GM23338 (cell line): ENCODE measurements around the gene MAP3K9. TPM values are rescaled to one million over a fixed set of nuclear protein-coding genes. Genes with fewer than 3 reads are reported as not detected.

Source experiments
- ATAC-seq: fragments of 200-7000 bp; cut with Tn5 transposase; 3 replicates; pipeline ENCODE4 v1.9.1; 2020
- DNase-seq: peaks from one replicate; pipeline ENCODE4 v3.0.0-alpha.2; 2015; ENCODE audit warnings: low spot score
- H2AFZ ChIP-seq: fragments of 200-600 bp; sonication (generic); 2 replicates; pipeline ENCODE4 v1.8.0; 2016; ENCODE audit warnings: antibody characterized with exemption, mild to moderate bottlenecking, moderate library complexity
- H3F3A ChIP-seq: fragments of 200-600 bp; sonication (generic); replicated peaks from 2 replicates; pipeline ENCODE4 v1.8.0; 2017; ENCODE audit warnings: antibody characterized with exemption, mixed run types, low read depth
- H3K27ac ChIP-seq: fragments of 200-600 bp; sonication (generic); 2 replicates; pipeline ENCODE4 v1.6.1; 2016; ENCODE audit warnings: low read depth
- H3K27me3 ChIP-seq: fragments of 200-600 bp; sonication (generic); 2 replicates; pipeline ENCODE4 v1.8.0; 2016; ENCODE audit warnings: mild to moderate bottlenecking, mixed run types, moderate library complexity; ENCODE audit not compliant: insufficient read depth
- H3K36me3 ChIP-seq: fragments of 200-600 bp; sonication (generic); 2 replicates; pipeline ENCODE4 v1.8.0; 2016; ENCODE audit warnings: mild to moderate bottlenecking; ENCODE audit not compliant: insufficient read depth
- H3K4me1 ChIP-seq: fragments of 200-600 bp; sonication (generic); 2 replicates; pipeline ENCODE4 v1.8.0; 2016; ENCODE audit warnings: mild to moderate bottlenecking, moderate library complexity; ENCODE audit not compliant: insufficient read depth
- H3K4me2 ChIP-seq: fragments of 200-600 bp; sonication (generic); 2 replicates; pipeline ENCODE4 v1.7.1; 2017; ENCODE audit warnings: mixed run types
- H3K4me3 ChIP-seq: fragments of 200-600 bp; sonication (generic); 2 replicates; pipeline ENCODE4 v1.6.1; 2016; ENCODE audit warnings: mixed run types
- H3K79me2 ChIP-seq: fragments of 200-600 bp; sonication (generic); replicated peaks from 2 replicates; pipeline ENCODE4 v1.8.0; 2017; ENCODE audit warnings: mild to moderate bottlenecking; ENCODE audit not compliant: insufficient read depth
- H3K9me2 ChIP-seq: fragments of 200-600 bp; sonication (generic); 2 replicates; pipeline ENCODE4 v1.8.0; 2017; ENCODE audit not compliant: insufficient read depth
- H4K20me1 ChIP-seq: fragments of 200-600 bp; sonication (generic); replicated peaks from 2 replicates; pipeline ENCODE4 v1.8.0; 2017; ENCODE audit warnings: mild to moderate bottlenecking; ENCODE audit not compliant: insufficient read depth
- H3K27ac Mint-ChIP-seq: 2 replicates; pipeline ENCODE4 v1.8.0; 2020; ENCODE audit warnings: inconsistent platforms, mild to moderate bottlenecking, moderate library complexity, mixed read lengths
- H3K27me3 Mint-ChIP-seq: 3 replicates; pipeline ENCODE4 v1.8.0; 2022; ENCODE audit warnings: low read depth, mild to moderate bottlenecking, moderate library complexity, mixed read lengths, inconsistent platforms; ENCODE audit not compliant: insufficient read depth, poor library complexity
- H3K36me3 Mint-ChIP-seq: 3 replicates; pipeline ENCODE4 v1.8.0; 2021; ENCODE audit warnings: low read depth, mild to moderate bottlenecking, inconsistent platforms, moderate library complexity, mixed read lengths
- H3K4me1 Mint-ChIP-seq: 3 replicates; pipeline ENCODE4 v1.8.0; 2020; ENCODE audit warnings: mild to moderate bottlenecking, inconsistent platforms, mixed read lengths
- H3K4me3 Mint-ChIP-seq: 3 replicates; pipeline ENCODE4 v1.8.0; 2021; ENCODE audit warnings: moderate library complexity, mild to moderate bottlenecking, inconsistent platforms, mixed read lengths
- H3K9me3 Mint-ChIP-seq: 3 replicates; pipeline ENCODE4 v1.8.0; 2020; ENCODE audit warnings: moderate library complexity, mild to moderate bottlenecking, inconsistent platforms, mixed read lengths
- CREB1 ChIP-seq: fragments of 250-450 bp; sonication (Bioruptor Pico); IDR thresholded peaks from 2 replicates; pipeline ENCODE4 v1.5.0; 2020; ENCODE audit warnings: low read depth, mild to moderate bottlenecking, moderate library complexity
- EZH2 ChIP-seq: fragments of 200-600 bp; sonication (generic); IDR thresholded peaks from one replicate; pipeline ENCODE4 v1.8.0; 2017; ENCODE audit warnings: antibody characterized with exemption, mild to moderate bottlenecking, low read depth; ENCODE audit not compliant: unreplicated experiment
- EZH2phosphoT487 ChIP-seq: fragments of 200-600 bp; sonication (generic); IDR thresholded peaks from one replicate; pipeline ENCODE4 v1.8.1; 2018; ENCODE audit warnings: antibody characterized with exemption; ENCODE audit not compliant: unreplicated experiment
- STAT1 ChIP-seq: IDR thresholded peaks from one replicate; pipeline ENCODE4 v1.6.1; 2016; ENCODE audit warnings: antibody characterized with exemption; ENCODE audit not compliant: unreplicated experiment
- ZNF114 ChIP-seq: fragments of 250-450 bp; sonication (Bioruptor Pico); IDR thresholded peaks from 2 replicates; pipeline ENCODE4 v1.5.0; 2020; ENCODE audit warnings: mild to moderate bottlenecking, moderate library complexity
- ZNF331 ChIP-seq: fragments of 250-450 bp; sonication (Bioruptor Pico); IDR thresholded peaks from 2 replicates; pipeline ENCODE4 v1.5.0; 2020; ENCODE audit warnings: low read depth, mild to moderate bottlenecking, moderate library complexity
- polyA plus RNA-seq: library from polyadenylated mRNA; unstranded; fragments of >200 nt; fragmentation: Nextera tagmentation; extraction: Ambion mirVana; gene quantifications from 2 replicates; pipeline ENCODE4 v1.2.1, GENCODE V29; 2016
- total RNA-seq: library from RNA; depleted of rRNA; stranded (reverse); fragments of >200 nt; shearing (Covaris generic); gene quantifications from 2 replicates; pipeline ENCODE4 v1.2.3, GENCODE V29; 2014
- TF ChIP-seq, protein P1 (sequence below): fragments of 250-450 bp; sonication (Bioruptor Pico); IDR thresholded peaks from 2 replicates; pipeline ENCODE4 v1.5.0; 2020; ENCODE audit warnings: mild to moderate bottlenecking, moderate library complexity
- TF ChIP-seq, protein P2 (sequence below): IDR thresholded peaks from one replicate; pipeline ENCODE4 v1.6.1; 2018; ENCODE audit warnings: antibody characterized with exemption; ENCODE audit not compliant: unreplicated experiment
- TF ChIP-seq, protein P3 (sequence below): IDR thresholded peaks from 2 replicates; pipeline ENCODE4 v1.6.1; 2016; ENCODE audit warnings: antibody characterized with exemption
- TF ChIP-seq, protein P4 (sequence below), 2 experiments: fragments of 200-600 bp in 1 of 2; sonication (generic) in 1 of 2; conservative IDR thresholded peaks; 2 replicates each; pipeline versions ENCODE4 v1.5.1 to v1.6.1; 2016 to 2017; ENCODE audit warnings: antibody characterized with exemption in 2 of 2, low read depth in 2 of 2, mild to moderate bottlenecking in 2 of 2, moderate library complexity in 1 of 2

The MAP3K9 gene
- total and polyA plus RNA-seq, 2 experiments from 2014 or later = 5.3 to 30.8 TPM

DNA sequence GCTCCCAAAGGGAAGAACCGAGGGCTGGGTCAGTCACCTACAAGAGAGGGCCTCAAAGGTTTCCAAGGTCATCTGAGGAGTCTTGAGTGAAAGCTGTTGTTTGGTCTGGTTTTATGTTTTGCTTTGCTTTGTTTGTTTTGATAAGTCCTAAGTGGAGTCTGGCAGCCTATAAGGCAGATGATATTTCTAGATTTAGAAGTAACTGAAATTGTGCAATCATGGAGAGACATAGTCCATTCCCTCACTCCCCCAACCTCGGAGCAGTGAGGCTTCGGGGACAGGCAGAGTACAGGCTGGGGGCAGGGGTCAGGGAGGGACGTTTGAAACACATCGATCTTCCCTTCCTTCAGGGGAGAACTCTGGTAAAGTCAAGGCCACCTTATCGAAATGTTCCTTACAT, 125.3 kb downstream of the MAP3K9 start:
- ATAC-seq (no peak), DNase-seq (no peak)
- Mint-ChIP-seq H3K4me1 (peaks cover 35% of the 10 kb centered on the region), H3K4me3 (no peak overlapping the region), H3K27me3 (peaks cover 2% of the 10 kb centered on the region), H3K36me3 (no peaks in the 10 kb centered on the region), H3K27ac (no peak overlapping the region), H3K9me3 (no peaks in the 10 kb centered on the region)
- Histone ChIP-seq H3K4me2 (no peak overlapping the region), H3K4me1 (peaks cover 27% of the 10 kb centered on the region), H3F3A (no peaks in the 10 kb centered on the region), H3K9me2 (no peaks in the 10 kb centered on the region), H4K20me1 (no peaks in the 10 kb centered on the region), H2AFZ (no peak overlapping the region), H3K27me3 (no peaks in the 10 kb centered on the region), H3K36me3 (no peaks in the 10 kb centered on the region), H3K27ac (no peak overlapping the region), H3K4me3 (no peak overlapping the region), H3K79me2 (no peaks in the 10 kb centered on the region)
- TF ChIP-seq CREB1 (CRISPR knock-in tag) (no peak), ZNF331 (CRISPR knock-in tag) (no peak), ZNF114 (no peak), EZH2phosphoT487 (no peak), STAT1 (no peak), EZH2 (no peak)
- TF ChIP-seq, protein P1, sequence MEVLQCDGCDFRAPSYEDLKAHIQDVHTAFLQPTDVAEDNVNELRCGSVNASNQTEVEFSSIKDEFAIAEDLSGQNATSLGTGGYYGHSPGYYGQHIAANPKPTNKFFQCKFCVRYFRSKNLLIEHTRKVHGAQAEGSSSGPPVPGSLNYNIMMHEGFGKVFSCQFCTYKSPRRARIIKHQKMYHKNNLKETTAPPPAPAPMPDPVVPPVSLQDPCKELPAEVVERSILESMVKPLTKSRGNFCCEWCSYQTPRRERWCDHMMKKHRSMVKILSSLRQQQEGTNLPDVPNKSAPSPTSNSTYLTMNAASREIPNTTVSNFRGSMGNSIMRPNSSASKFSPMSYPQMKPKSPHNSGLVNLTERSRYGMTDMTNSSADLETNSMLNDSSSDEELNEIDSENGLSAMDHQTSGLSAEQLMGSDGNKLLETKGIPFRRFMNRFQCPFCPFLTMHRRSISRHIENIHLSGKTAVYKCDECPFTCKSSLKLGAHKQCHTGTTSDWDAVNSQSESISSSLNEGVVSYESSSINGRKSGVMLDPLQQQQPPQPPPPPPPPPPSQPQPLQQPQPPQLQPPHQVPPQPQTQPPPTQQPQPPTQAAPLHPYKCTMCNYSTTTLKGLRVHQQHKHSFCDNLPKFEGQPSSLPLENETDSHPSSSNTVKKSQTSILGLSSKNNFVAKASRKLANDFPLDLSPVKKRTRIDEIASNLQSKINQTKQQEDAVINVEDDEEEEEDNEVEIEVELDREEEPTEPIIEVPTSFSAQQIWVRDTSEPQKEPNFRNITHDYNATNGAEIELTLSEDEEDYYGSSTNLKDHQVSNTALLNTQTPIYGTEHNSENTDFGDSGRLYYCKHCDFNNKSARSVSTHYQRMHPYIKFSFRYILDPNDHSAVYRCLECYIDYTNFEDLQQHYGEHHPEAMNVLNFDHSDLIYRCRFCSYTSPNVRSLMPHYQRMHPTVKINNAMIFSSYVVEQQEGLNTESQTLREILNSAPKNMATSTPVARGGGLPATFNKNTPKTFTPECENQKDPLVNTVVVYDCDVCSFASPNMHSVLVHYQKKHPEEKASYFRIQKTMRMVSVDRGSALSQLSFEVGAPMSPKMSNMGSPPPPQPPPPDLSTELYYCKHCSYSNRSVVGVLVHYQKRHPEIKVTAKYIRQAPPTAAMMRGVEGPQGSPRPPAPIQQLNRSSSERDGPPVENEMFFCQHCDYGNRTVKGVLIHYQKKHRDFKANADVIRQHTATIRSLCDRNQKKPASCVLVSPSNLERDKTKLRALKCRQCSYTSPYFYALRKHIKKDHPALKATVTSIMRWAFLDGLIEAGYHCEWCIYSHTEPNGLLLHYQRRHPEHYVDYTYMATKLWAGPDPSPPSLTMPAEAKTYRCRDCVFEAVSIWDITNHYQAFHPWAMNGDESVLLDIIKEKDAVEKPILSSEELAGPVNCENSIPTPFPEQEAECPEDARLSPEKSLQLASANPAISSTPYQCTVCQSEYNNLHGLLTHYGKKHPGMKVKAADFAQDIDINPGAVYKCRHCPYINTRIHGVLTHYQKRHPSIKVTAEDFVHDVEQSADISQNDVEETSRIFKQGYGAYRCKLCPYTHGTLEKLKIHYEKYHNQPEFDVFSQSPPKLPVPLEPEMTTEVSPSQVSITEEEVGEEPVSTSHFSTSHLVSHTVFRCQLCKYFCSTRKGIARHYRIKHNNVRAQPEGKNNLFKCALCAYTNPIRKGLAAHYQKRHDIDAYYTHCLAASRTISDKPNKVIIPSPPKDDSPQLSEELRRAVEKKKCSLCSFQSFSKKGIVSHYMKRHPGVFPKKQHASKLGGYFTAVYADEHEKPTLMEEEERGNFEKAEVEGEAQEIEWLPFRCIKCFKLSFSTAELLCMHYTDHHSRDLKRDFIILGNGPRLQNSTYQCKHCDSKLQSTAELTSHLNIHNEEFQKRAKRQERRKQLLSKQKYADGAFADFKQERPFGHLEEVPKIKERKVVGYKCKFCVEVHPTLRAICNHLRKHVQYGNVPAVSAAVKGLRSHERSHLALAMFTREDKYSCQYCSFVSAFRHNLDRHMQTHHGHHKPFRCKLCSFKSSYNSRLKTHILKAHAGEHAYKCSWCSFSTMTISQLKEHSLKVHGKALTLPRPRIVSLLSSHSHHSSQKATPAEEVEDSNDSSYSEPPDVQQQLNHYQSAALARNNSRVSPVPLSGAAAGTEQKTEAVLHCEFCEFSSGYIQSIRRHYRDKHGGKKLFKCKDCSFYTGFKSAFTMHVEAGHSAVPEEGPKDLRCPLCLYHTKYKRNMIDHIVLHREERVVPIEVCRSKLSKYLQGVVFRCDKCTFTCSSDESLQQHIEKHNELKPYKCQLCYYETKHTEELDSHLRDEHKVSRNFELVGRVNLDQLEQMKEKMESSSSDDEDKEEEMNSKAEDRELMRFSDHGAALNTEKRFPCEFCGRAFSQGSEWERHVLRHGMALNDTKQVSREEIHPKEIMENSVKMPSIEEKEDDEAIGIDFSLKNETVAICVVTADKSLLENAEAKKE = no peak
- TF ChIP-seq, protein P2, sequence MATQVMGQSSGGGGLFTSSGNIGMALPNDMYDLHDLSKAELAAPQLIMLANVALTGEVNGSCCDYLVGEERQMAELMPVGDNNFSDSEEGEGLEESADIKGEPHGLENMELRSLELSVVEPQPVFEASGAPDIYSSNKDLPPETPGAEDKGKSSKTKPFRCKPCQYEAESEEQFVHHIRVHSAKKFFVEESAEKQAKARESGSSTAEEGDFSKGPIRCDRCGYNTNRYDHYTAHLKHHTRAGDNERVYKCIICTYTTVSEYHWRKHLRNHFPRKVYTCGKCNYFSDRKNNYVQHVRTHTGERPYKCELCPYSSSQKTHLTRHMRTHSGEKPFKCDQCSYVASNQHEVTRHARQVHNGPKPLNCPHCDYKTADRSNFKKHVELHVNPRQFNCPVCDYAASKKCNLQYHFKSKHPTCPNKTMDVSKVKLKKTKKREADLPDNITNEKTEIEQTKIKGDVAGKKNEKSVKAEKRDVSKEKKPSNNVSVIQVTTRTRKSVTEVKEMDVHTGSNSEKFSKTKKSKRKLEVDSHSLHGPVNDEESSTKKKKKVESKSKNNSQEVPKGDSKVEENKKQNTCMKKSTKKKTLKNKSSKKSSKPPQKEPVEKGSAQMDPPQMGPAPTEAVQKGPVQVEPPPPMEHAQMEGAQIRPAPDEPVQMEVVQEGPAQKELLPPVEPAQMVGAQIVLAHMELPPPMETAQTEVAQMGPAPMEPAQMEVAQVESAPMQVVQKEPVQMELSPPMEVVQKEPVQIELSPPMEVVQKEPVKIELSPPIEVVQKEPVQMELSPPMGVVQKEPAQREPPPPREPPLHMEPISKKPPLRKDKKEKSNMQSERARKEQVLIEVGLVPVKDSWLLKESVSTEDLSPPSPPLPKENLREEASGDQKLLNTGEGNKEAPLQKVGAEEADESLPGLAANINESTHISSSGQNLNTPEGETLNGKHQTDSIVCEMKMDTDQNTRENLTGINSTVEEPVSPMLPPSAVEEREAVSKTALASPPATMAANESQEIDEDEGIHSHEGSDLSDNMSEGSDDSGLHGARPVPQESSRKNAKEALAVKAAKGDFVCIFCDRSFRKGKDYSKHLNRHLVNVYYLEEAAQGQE = no peak
- TF ChIP-seq, protein P3, sequence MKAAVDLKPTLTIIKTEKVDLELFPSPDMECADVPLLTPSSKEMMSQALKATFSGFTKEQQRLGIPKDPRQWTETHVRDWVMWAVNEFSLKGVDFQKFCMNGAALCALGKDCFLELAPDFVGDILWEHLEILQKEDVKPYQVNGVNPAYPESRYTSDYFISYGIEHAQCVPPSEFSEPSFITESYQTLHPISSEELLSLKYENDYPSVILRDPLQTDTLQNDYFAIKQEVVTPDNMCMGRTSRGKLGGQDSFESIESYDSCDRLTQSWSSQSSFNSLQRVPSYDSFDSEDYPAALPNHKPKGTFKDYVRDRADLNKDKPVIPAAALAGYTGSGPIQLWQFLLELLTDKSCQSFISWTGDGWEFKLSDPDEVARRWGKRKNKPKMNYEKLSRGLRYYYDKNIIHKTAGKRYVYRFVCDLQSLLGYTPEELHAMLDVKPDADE = no peak
- TF ChIP-seq, protein P4, sequence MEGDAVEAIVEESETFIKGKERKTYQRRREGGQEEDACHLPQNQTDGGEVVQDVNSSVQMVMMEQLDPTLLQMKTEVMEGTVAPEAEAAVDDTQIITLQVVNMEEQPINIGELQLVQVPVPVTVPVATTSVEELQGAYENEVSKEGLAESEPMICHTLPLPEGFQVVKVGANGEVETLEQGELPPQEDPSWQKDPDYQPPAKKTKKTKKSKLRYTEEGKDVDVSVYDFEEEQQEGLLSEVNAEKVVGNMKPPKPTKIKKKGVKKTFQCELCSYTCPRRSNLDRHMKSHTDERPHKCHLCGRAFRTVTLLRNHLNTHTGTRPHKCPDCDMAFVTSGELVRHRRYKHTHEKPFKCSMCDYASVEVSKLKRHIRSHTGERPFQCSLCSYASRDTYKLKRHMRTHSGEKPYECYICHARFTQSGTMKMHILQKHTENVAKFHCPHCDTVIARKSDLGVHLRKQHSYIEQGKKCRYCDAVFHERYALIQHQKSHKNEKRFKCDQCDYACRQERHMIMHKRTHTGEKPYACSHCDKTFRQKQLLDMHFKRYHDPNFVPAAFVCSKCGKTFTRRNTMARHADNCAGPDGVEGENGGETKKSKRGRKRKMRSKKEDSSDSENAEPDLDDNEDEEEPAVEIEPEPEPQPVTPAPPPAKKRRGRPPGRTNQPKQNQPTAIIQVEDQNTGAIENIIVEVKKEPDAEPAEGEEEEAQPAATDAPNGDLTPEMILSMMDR (conservative IDR thresholded peaks at IDR 0.05; ENCODE audit: low read depth in 2 of 2) = no peak
